Uterus (tissue), 2 donors: ENCODE data around the gene ZNF652.

Experiments used
- POLR2A ChIP-seq, 2 donors: fragments of 450-650 bp; IDR thresholded peaks; one replicate each; pipeline ENCODE4 v1.6.1; 2016; ENCODE audit warnings: antibody characterized with exemption in 2 of 2, mild to moderate bottlenecking in 1 of 2, moderate library complexity in 1 of 2
- TF ChIP-seq, protein P1 (sequence below), 4 experiments: fragments of 200-600 bp in 2 of 4; fragments of 450-650 bp in 2 of 4; sonication (generic) in 2 of 4; IDR thresholded peaks; one replicate each; pipeline ENCODE4 v1.5.1; 2016 to 2019; ENCODE audit warnings: antibody characterized with exemption in 4 of 4, mild to moderate bottlenecking in 2 of 4, moderate library complexity in 1 of 4

DNA sequence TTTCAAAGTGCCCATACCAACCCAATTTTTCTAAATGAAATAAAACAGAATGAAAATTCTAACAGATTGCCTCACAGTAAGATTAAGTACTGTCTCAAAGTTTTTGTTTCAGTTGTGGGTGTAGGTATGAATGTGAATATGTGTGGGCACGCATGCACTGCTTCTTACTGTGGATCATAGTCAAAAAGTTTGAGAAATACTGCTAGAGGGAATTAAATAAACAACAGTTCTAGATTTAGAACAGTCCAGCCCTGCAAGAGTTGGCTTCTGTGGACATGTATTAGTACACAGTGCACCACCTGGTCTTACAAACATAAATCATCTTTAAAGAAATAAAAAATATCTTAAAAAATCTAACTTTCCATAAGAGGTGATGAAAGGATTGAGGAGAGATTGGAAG, 8.4 kb downstream of the ZNF652 start:
- TF ChIP-seq, protein P1, sequence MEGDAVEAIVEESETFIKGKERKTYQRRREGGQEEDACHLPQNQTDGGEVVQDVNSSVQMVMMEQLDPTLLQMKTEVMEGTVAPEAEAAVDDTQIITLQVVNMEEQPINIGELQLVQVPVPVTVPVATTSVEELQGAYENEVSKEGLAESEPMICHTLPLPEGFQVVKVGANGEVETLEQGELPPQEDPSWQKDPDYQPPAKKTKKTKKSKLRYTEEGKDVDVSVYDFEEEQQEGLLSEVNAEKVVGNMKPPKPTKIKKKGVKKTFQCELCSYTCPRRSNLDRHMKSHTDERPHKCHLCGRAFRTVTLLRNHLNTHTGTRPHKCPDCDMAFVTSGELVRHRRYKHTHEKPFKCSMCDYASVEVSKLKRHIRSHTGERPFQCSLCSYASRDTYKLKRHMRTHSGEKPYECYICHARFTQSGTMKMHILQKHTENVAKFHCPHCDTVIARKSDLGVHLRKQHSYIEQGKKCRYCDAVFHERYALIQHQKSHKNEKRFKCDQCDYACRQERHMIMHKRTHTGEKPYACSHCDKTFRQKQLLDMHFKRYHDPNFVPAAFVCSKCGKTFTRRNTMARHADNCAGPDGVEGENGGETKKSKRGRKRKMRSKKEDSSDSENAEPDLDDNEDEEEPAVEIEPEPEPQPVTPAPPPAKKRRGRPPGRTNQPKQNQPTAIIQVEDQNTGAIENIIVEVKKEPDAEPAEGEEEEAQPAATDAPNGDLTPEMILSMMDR (IDR thresholded peaks at IDR 0.05): no peak
- no peak for TF ChIP-seq POLR2A (IDR thresholded peaks at IDR 0.05)
